Lower leg skin (tissue), 3 donors: ENCODE data around the gene HBE1.

Experiments used
- POLR2A ChIP-seq, 2 donors: fragments of 450-650 bp; IDR thresholded peaks; one replicate each; pipeline ENCODE4 v1.6.1; 2016 to 2017; ENCODE audit warnings: antibody characterized with exemption in 2 of 2, mild to moderate bottlenecking in 1 of 2, moderate library complexity in 1 of 2
- TF ChIP-seq, protein P1 (sequence below), 3 donors: fragments of 450-650 bp; IDR thresholded peaks; one replicate each; pipeline ENCODE4 v1.5.1; 2016; ENCODE audit warnings: antibody characterized with exemption in 3 of 3, mild to moderate bottlenecking in 3 of 3, moderate library complexity in 2 of 3

DNA sequence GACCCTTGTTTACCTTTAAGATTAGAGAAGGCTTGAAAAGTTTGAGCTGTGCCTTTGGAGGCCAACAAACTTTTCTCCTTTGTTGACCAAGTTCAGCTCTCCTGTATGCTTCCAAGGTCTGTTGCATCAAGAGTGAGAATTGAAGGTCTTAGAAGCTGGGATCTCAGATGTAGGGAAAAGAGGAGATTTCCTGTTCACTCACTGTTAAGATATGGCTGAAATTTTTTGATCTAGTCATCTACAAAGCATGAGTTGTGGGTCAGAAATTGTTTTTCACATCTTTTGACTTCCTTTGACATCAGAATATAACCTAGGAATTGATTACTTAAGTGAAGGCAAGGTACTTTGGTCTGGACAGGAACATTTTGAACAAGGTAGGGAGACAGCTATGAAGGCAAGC, 20.0 kb upstream of the HBE1 start:
- no peak for TF ChIP-seq POLR2A (IDR thresholded peaks at IDR 0.05)
- TF ChIP-seq, protein P1, sequence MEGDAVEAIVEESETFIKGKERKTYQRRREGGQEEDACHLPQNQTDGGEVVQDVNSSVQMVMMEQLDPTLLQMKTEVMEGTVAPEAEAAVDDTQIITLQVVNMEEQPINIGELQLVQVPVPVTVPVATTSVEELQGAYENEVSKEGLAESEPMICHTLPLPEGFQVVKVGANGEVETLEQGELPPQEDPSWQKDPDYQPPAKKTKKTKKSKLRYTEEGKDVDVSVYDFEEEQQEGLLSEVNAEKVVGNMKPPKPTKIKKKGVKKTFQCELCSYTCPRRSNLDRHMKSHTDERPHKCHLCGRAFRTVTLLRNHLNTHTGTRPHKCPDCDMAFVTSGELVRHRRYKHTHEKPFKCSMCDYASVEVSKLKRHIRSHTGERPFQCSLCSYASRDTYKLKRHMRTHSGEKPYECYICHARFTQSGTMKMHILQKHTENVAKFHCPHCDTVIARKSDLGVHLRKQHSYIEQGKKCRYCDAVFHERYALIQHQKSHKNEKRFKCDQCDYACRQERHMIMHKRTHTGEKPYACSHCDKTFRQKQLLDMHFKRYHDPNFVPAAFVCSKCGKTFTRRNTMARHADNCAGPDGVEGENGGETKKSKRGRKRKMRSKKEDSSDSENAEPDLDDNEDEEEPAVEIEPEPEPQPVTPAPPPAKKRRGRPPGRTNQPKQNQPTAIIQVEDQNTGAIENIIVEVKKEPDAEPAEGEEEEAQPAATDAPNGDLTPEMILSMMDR (IDR thresholded peaks at IDR 0.05), result no peak
